Ascending aorta (tissue), 2 donors: ENCODE measurements around the gene ZNF613. TPM values are rescaled to one million over a fixed set of nuclear protein-coding genes. Genes with fewer than 3 reads are reported as not detected.
"Not testable (repeated sequence)": the region's sequence is repeated elsewhere in the genome, so short reads cannot be mapped to it uniquely, and the experiment has no call there.

ENCODE experiments used
- DNase-seq, 2 donors: peaks; one replicate each; pipeline ENCODE4 v3.0.0-alpha.2; 2019; ENCODE audit warnings: low spot score in 2 of 2
- H3K27ac ChIP-seq, 2 donors: fragments of 200-600 bp; sonication (generic); one replicate each; pipeline ENCODE4 v1.5.1; 2016 to 2017; ENCODE audit warnings: mild to moderate bottlenecking in 1 of 2
- H3K27me3 ChIP-seq: fragments of 200-600 bp; sonication (generic); one replicate; pipeline ENCODE4 v1.5.1; 2017
- H3K36me3 ChIP-seq, 2 donors: fragments of 200-600 bp; sonication (generic); one replicate each; pipeline ENCODE4 v1.5.1; 2016
- H3K4me1 ChIP-seq, 2 donors: fragments of 200-600 bp; sonication (generic); one replicate each; pipeline ENCODE4 v1.5.1; 2016 to 2017; ENCODE audit warnings: mild to moderate bottlenecking in 1 of 2
- H3K4me3 ChIP-seq, 2 donors: fragments of 200-600 bp; sonication (generic); one replicate each; pipeline ENCODE4 v1.5.1; 2016 to 2017; ENCODE audit warnings: mild to moderate bottlenecking in 1 of 2
- H3K9me3 ChIP-seq, 2 donors: fragments of 200-600 bp; sonication (generic); one replicate each; pipeline ENCODE4 v1.5.1; 2016
- CTCF ChIP-seq, 3 experiments: fragments of 200-600 bp in 2 of 3; fragments of 450-650 bp in 1 of 3; sonication (generic) in 2 of 3; IDR thresholded peaks; one replicate each; pipeline ENCODE4 v1.5.1; 2016 to 2019; ENCODE audit warnings: antibody characterized with exemption in 3 of 3, mild to moderate bottlenecking in 1 of 3, moderate library complexity in 1 of 3
- intact Hi-C: fragments of 100-400 bp; cut with DNase I; formaldehyde crosslinking; loops from one replicate; pipeline ENCODE4 v1.15.1; 2023
- total RNA-seq: library from RNA; depleted of rRNA; stranded (reverse); fragments of >200 nt; gene quantifications from one replicate; pipeline ENCODE4 v1.1.0, GENCODE V29; 2016

Gene ZNF613
- total RNA-seq, 1 donor from 2014 or later, result 4.0 TPM

- no peaks in the 10 kb centered on the region for H3K27me3 ChIP-seq
- DNase-seq, result no peak
- intact Hi-C loops, result no loop called here
- TF ChIP-seq CTCF (IDR thresholded peaks at IDR 0.05), result no peak
- peaks cover 90 to 100% of the 10 kb centered on the region in 2 donors for H3K9me3 ChIP-seq
- H3K27ac ChIP-seq, result no peak overlapping the region
- no peaks in the 10 kb centered on the region for H3K4me1 ChIP-seq
- H3K36me3 ChIP-seq, result peaks cover 84 to 92% of the 10 kb centered on the region in 2 donors
- H3K4me3 ChIP-seq, result peak overlapping the region in 1 of 2 donors; percentile 24
These were observed 44.4 kb downstream of the ZNF613 start for GRCh38 chr19:51971624-51972023.

GRCh38 chr19:51975787-51976186 lies 48.5 kb downstream of the ZNF613 start:
- peaks cover 90 to 100% of the 10 kb centered on the region in 2 donors for H3K9me3 ChIP-seq
- H3K4me3 ChIP-seq, DNase-seq, intact Hi-C loops, H3K27ac ChIP-seq, H3K27me3 ChIP-seq, H3K4me1 ChIP-seq: not testable (repeated sequence)
- H3K36me3 ChIP-seq, result peaks cover 68 to 91% of the 10 kb centered on the region in 2 donors

- H3K27ac ChIP-seq, result no peak overlapping the region
- H3K36me3 ChIP-seq, result peaks cover 63 to 91% of the 10 kb centered on the region in 2 donors
- H3K27me3 ChIP-seq, result no peaks in the 10 kb centered on the region
- peaks cover 90 to 100% of the 10 kb centered on the region in 2 donors for H3K9me3 ChIP-seq
- intact Hi-C loops, result no loop called here
- no peak for DNase-seq
- H3K4me3 ChIP-seq, result no peak overlapping the region
- TF ChIP-seq CTCF (IDR thresholded peaks at IDR 0.05), result no peak
- H3K4me1 ChIP-seq, result no peaks in the 10 kb centered on the region
These were observed 49.6 kb downstream of the ZNF613 start for GRCh38 chr19:51976852-51977251.

- no peaks in the 10 kb centered on the region for H3K27me3 ChIP-seq
- no peak overlapping the region for H3K4me3 ChIP-seq
- H3K36me3 ChIP-seq, result peaks cover 60 to 89% of the 10 kb centered on the region in 2 donors
- H3K9me3 ChIP-seq, result peaks cover 90 to 100% of the 10 kb centered on the region in 2 donors
- H3K27ac ChIP-seq, result no peak overlapping the region
- H3K4me1 ChIP-seq, result no peaks in the 10 kb centered on the region
- no peak for DNase-seq
- TF ChIP-seq CTCF (IDR thresholded peaks at IDR 0.05), result no peak
- intact Hi-C loops, result no loop called here
These were observed 50.1 kb downstream of the ZNF613 start for GRCh38 chr19:51977346-51977745.

GRCh38 chr19:51978882-51979281 lies 51.6 kb downstream of the ZNF613 start:
- Histone ChIP-seq H3K27me3 (no peaks in the 10 kb centered on the region), H3K27ac (no peak overlapping the region), H3K4me3 (no peak overlapping the region), H3K36me3 (peaks cover 45 to 78% of the 10 kb centered on the region in 2 donors), H3K9me3 (peaks cover 90 to 100% of the 10 kb centered on the region in 2 donors), H3K4me1 (no peaks in the 10 kb centered on the region)
- no peak for DNase-seq
- TF ChIP-seq CTCF (IDR thresholded peaks at IDR 0.05), result no peak
- intact Hi-C loops, result no loop called here

GRCh38 chr19:51980116-51980736 lies 53.0 kb downstream of the ZNF613 start:
- no peak for DNase-seq
- intact Hi-C loops, result no loop called here
- H3K27ac ChIP-seq, result no peak overlapping the region
- peaks cover 32 to 69% of the 10 kb centered on the region in 2 donors for H3K36me3 ChIP-seq
- no peak for TF ChIP-seq CTCF (IDR thresholded peaks at IDR 0.05)
- H3K4me3 ChIP-seq, result no peak overlapping the region
- no peaks in the 10 kb centered on the region for H3K27me3 ChIP-seq
- H3K9me3 ChIP-seq, result peaks cover 77 to 97% of the 10 kb centered on the region in 2 donors
- H3K4me1 ChIP-seq, result peaks cover 0 to under 1% of the 10 kb centered on the region in 2 donors

GRCh38 chr19:51980926-51981325 lies 53.7 kb downstream of the ZNF613 start:
- intact Hi-C loops, DNase-seq, H3K27me3 ChIP-seq, H3K27ac ChIP-seq, H3K4me1 ChIP-seq, H3K4me3 ChIP-seq: not testable (repeated sequence)
- peaks cover 70 to 90% of the 10 kb centered on the region in 2 donors for H3K9me3 ChIP-seq
- H3K36me3 ChIP-seq, result peaks cover 32 to 68% of the 10 kb centered on the region in 2 donors
